Loucy (cell line): ENCODE measurements around the gene PARVA.

Experiments
- H2AFZ ChIP-seq: fragments of 200-600 bp; sonication (generic); 2 replicates; pipeline ENCODE4 v1.6.0; 2016; ENCODE audit warnings: antibody characterized with exemption, mild to moderate bottlenecking, low read length, moderate library complexity
- H3F3A ChIP-seq: fragments of 200-600 bp; 2 replicates; pipeline ENCODE4 v1.6.0; 2016; ENCODE audit warnings: antibody characterized with exemption, low read depth, mild to moderate bottlenecking
- H3K27me3 ChIP-seq: fragments of 200-600 bp; sonication (generic); 2 replicates; pipeline ENCODE4 v1.6.1; 2014; ENCODE audit warnings: low read length, mild to moderate bottlenecking; ENCODE audit not compliant: insufficient read depth, poor library complexity, severe bottlenecking
- H3K36me3 ChIP-seq: fragments of 200-600 bp; sonication (generic); 2 replicates; pipeline ENCODE4 v1.6.1; 2016; ENCODE audit warnings: low read length; ENCODE audit not compliant: insufficient read depth
- H3K4me1 ChIP-seq: fragments of 200-600 bp; sonication (generic); 2 replicates; pipeline ENCODE4 v1.5.1; 2014; ENCODE audit warnings: low read length, mild to moderate bottlenecking; ENCODE audit not compliant: insufficient read depth, poor library complexity, severe bottlenecking
- H3K4me2 ChIP-seq: fragments of 200-600 bp; sonication (generic); 2 replicates; pipeline ENCODE4 v1.6.0; 2014; ENCODE audit warnings: antibody characterized with exemption, low read length, low read depth, mild to moderate bottlenecking; ENCODE audit not compliant: poor library complexity, severe bottlenecking
- H3K4me3 ChIP-seq: fragments of 200-600 bp; sonication (generic); 2 replicates; pipeline ENCODE4 v1.5.1; 2014; ENCODE audit warnings: low read length, mild to moderate bottlenecking, mixed read lengths; ENCODE audit not compliant: poor library complexity, severe bottlenecking
- H3K79me2 ChIP-seq: fragments of 200-600 bp; sonication (generic); 2 replicates; pipeline ENCODE4 v1.6.1; 2014; ENCODE audit warnings: low read length; ENCODE audit not compliant: insufficient read depth
- H3K9ac ChIP-seq: fragments of 200-600 bp; sonication (generic); 2 replicates; pipeline ENCODE4 v1.6.0; 2014; ENCODE audit warnings: mild to moderate bottlenecking, low read depth, low read length, moderate library complexity; ENCODE audit not compliant: poor library complexity, severe bottlenecking
- H3K9me2 ChIP-seq: fragments of 200-600 bp; sonication (generic); replicated peaks from 2 replicates; pipeline ENCODE4 v1.6.1; 2016; ENCODE audit warnings: low read depth, low read length, mixed read lengths
- H3K9me3 ChIP-seq: fragments of 200-600 bp; sonication (generic); 2 replicates; pipeline ENCODE4 v1.6.1; 2014; ENCODE audit warnings: mild to moderate bottlenecking, antibody characterized with exemption, low read length, low read depth; ENCODE audit not compliant: insufficient read depth
- H4K20me1 ChIP-seq: fragments of 200-600 bp; sonication (generic); 2 replicates; pipeline ENCODE4 v1.6.0; 2014; ENCODE audit warnings: antibody characterized with exemption, low read length, mild to moderate bottlenecking; ENCODE audit not compliant: insufficient read depth, poor library complexity, severe bottlenecking
- EZH2phosphoT487 ChIP-seq: fragments of 200-600 bp; IDR thresholded peaks from 2 replicates; pipeline ENCODE4 v1.6.1; 2018; ENCODE audit warnings: antibody characterized with exemption, mild to moderate bottlenecking, moderate library complexity, borderline replicate concordance
- TF ChIP-seq, protein P1 (sequence below): fragments of 200-600 bp; sonication (generic); conservative IDR thresholded peaks from 2 replicates; pipeline ENCODE4 v1.5.1; 2014; ENCODE audit warnings: mild to moderate bottlenecking, antibody characterized with exemption, low read length

The PARVA gene

DNA sequence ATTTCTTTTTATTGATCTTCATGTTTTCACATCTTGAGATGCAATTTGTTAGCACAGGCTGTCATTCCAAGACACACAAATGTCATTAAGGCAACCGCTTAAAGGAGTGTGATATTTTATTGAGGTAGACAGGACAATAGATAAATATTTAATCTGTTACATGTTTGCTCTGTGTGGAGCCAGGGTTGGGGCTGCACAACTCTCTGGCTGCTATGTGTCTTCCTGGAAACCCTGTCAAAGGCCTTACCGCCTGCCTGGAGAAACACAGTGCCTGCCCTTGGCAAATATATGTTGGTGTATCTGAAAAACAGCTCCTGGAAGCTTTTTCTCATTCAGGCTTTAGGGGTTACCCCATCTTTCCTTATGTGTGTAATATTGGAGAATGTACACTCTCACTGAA lies 157.2 kb downstream of the PARVA start:
- no peaks in the 10 kb centered on the region for H3K9me3 ChIP-seq
- H3K4me2 ChIP-seq, result no peak overlapping the region
- TF ChIP-seq, protein P1, sequence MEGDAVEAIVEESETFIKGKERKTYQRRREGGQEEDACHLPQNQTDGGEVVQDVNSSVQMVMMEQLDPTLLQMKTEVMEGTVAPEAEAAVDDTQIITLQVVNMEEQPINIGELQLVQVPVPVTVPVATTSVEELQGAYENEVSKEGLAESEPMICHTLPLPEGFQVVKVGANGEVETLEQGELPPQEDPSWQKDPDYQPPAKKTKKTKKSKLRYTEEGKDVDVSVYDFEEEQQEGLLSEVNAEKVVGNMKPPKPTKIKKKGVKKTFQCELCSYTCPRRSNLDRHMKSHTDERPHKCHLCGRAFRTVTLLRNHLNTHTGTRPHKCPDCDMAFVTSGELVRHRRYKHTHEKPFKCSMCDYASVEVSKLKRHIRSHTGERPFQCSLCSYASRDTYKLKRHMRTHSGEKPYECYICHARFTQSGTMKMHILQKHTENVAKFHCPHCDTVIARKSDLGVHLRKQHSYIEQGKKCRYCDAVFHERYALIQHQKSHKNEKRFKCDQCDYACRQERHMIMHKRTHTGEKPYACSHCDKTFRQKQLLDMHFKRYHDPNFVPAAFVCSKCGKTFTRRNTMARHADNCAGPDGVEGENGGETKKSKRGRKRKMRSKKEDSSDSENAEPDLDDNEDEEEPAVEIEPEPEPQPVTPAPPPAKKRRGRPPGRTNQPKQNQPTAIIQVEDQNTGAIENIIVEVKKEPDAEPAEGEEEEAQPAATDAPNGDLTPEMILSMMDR, result no peak
- no peak for TF ChIP-seq EZH2phosphoT487
- H3K27me3 ChIP-seq, result no peaks in the 10 kb centered on the region
- no peaks in the 10 kb centered on the region for H3K4me1 ChIP-seq
- H3K4me3 ChIP-seq, result no peak overlapping the region
- no peaks in the 10 kb centered on the region for H3K9me2 ChIP-seq
- H3K9ac ChIP-seq, result no peak overlapping the region
- H4K20me1 ChIP-seq, result no peaks in the 10 kb centered on the region
- H3K36me3 ChIP-seq, result no peaks in the 10 kb centered on the region
- no peaks in the 10 kb centered on the region for H3F3A ChIP-seq
- no peak overlapping the region for H2AFZ ChIP-seq
- no peaks in the 10 kb centered on the region for H3K79me2 ChIP-seq

DNA sequence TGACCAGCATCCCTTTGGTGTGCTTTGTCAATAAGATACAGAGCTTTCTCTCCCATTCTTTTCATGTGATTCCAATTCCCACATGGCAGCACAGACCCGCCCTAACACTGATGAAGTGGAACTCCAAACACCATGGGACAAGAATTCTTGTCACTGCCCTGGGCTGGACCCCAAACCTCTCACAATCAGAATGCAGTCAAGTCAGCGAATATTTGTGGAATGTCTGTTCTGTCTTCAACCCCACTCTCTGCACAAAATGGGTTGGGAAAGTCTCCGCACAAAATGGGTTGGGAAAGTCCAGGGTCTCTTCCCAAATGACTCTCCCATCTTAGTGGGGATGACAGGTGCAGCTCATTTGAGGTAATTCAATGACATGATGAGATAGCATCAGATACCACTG lies 157.9 kb downstream of the PARVA start:
- Histone ChIP-seq H4K20me1 (no peaks in the 10 kb centered on the region), H3K9me2 (no peaks in the 10 kb centered on the region), H3K4me3 (no peak overlapping the region), H3K79me2 (no peaks in the 10 kb centered on the region), H3K9ac (no peak overlapping the region), H3K4me2 (no peak overlapping the region), H3F3A (no peaks in the 10 kb centered on the region), H3K27me3 (no peaks in the 10 kb centered on the region), H2AFZ (no peak overlapping the region), H3K9me3 (no peaks in the 10 kb centered on the region), H3K36me3 (no peaks in the 10 kb centered on the region), H3K4me1 (no peaks in the 10 kb centered on the region)
- TF ChIP-seq EZH2phosphoT487, result no peak
- TF ChIP-seq, protein P1, result no peak

DNA sequence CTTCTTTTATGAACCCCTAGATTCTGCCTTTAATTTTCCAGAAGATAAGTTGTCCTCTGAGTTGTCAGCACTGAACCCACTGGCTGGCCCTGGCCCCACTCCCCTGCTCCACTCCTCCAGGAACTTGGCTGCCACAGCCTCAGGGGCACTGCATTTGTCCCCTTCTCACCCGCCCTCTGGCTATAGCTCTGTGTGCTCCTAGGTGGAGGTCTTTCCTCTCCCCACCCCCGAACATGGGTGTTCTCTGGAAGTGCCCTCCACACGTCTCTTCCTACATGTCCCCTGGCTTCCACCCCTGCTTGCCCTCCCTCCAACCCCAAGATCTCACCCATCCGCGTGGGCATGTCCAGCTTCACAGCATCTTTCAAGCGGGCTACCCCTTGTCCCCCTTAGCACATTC lies 159.2 kb downstream of the PARVA start:
- H3K4me2 ChIP-seq, result no peak overlapping the region
- H3K79me2 ChIP-seq, result no peaks in the 10 kb centered on the region
- no peak overlapping the region for H3K9ac ChIP-seq
- no peaks in the 10 kb centered on the region for H3K9me2 ChIP-seq
- H3K4me3 ChIP-seq, result no peak overlapping the region
- H3F3A ChIP-seq, result no peaks in the 10 kb centered on the region
- H2AFZ ChIP-seq, result no peak overlapping the region
- no peaks in the 10 kb centered on the region for H3K4me1 ChIP-seq
- no peaks in the 10 kb centered on the region for H3K27me3 ChIP-seq
- H4K20me1 ChIP-seq, result no peaks in the 10 kb centered on the region
- no peaks in the 10 kb centered on the region for H3K9me3 ChIP-seq
- TF ChIP-seq EZH2phosphoT487, result no peak
- TF ChIP-seq, protein P1, result no peak
- H3K36me3 ChIP-seq, result no peaks in the 10 kb centered on the region
